BE2C (cell line): ENCODE data around the gene TSKU.

Experiments used
- DNase-seq: peaks from one replicate; pipeline ENCODE4 v3.0.0-alpha.2; 2020
- H3K27me3 ChIP-seq: fragments of 250-450 bp; sonication (Bioruptor Pico); 2 replicates; pipeline ENCODE4 v1.5.1; 2020; ENCODE audit warnings: mild to moderate bottlenecking
- H3K36me3 ChIP-seq: fragments of 250-450 bp; sonication (Bioruptor Pico); 2 replicates; pipeline ENCODE4 v1.5.1; 2020; ENCODE audit warnings: mild to moderate bottlenecking
- H3K4me1 ChIP-seq: fragments of 250-450 bp; sonication (Bioruptor Pico); 2 replicates; pipeline ENCODE4 v1.5.1; 2020
- H3K4me3 ChIP-seq: 2 replicates; pipeline ENCODE4 v1.5.1; 2011; ENCODE audit warnings: low read depth, low read length
- H3K9me3 ChIP-seq: fragments of 250-450 bp; sonication (Bioruptor Pico); 2 replicates; pipeline ENCODE4 v1.5.1; 2020
- CTCF ChIP-seq: IDR thresholded peaks from 2 replicates; pipeline ENCODE4 v1.5.1; 2012; ENCODE audit warnings: mild to moderate bottlenecking, low read depth, low read length

TSKU gene

GRCh38 chr11:76766521-76766920 lies 16.6 kb upstream of the TSKU start:
- Histone ChIP-seq H3K27me3 (no peaks in the 10 kb centered on the region), H3K4me3 (no peak overlapping the region), H3K9me3 (no peaks in the 10 kb centered on the region), H3K36me3 (no peaks in the 10 kb centered on the region), H3K4me1 (peaks cover 8% of the 10 kb centered on the region)
- DNase-seq: no peak
- no peak for TF ChIP-seq CTCF

- no peak for TF ChIP-seq CTCF
- no peak for DNase-seq
Measured at GRCh38 chr11:76767659-76768058, 15.5 kb upstream of the TSKU start.

GRCh38 chr11:76768088-76768908 lies 14.9 kb upstream of the TSKU start:
- DNase-seq: no peak
- TF ChIP-seq CTCF: no peak
- Histone ChIP-seq H3K4me1 (peaks cover 8% of the 10 kb centered on the region), H3K36me3 (no peaks in the 10 kb centered on the region), H3K4me3 (no peak overlapping the region), H3K9me3 (no peaks in the 10 kb centered on the region), H3K27me3 (no peaks in the 10 kb centered on the region)

More at GRCh38 chr11:76767659-76768058, 15.5 kb upstream of the TSKU start:
- H3K9me3 ChIP-seq: no peaks in the 10 kb centered on the region
- no peaks in the 10 kb centered on the region for H3K27me3 ChIP-seq
- H3K4me1 ChIP-seq: peaks cover 8% of the 10 kb centered on the region
- no peaks in the 10 kb centered on the region for H3K36me3 ChIP-seq
- no peak overlapping the region for H3K4me3 ChIP-seq

GRCh38 chr11:76768909-76769560 lies 14.1 kb upstream of the TSKU start:
- DNase-seq: no peak
- Histone ChIP-seq H3K4me3 (no peak overlapping the region), H3K36me3 (no peaks in the 10 kb centered on the region), H3K9me3 (no peaks in the 10 kb centered on the region), H3K27me3 (no peaks in the 10 kb centered on the region), H3K4me1 (peaks cover 8% of the 10 kb centered on the region)
- TF ChIP-seq CTCF: no peak

- Histone ChIP-seq H3K27me3 (no peaks in the 10 kb centered on the region), H3K4me3 (no peak overlapping the region), H3K36me3 (no peaks in the 10 kb centered on the region), H3K4me1 (peaks cover 8% of the 10 kb centered on the region), H3K9me3 (no peaks in the 10 kb centered on the region)
- DNase-seq: no peak
- TF ChIP-seq CTCF: no peak
Measured at GRCh38 chr11:76769645-76770586, 13.2 kb upstream of the TSKU start.
